ENCODE results near the gene RNF145.

The RNF145 gene

GRCh38 chr5:159214486-159215271 lies 5.3 kb upstream of the RNF145 start:
- no peaks in the 10 kb centered on the region for H3K36me3 ChIP-seq (ENCODE audit: insufficient read depth, low read length)
- H3K27ac ChIP-seq = no peak overlapping the region
- no peaks in the 10 kb centered on the region for H3K9me3 ChIP-seq (ENCODE audit: low read depth, low read length)
- DNase-seq (ENCODE audit: low read depth, low spot score) = no peak
- TF ChIP-seq EZH2 (IDR thresholded peaks at IDR 0.05) = no peak
- H3K9ac ChIP-seq (ENCODE audit: insufficient read length) = no peak overlapping the region
- H3K4me3 ChIP-seq = no peak overlapping the region

GRCh38 chr5:159212657-159213462 lies 3.5 kb upstream of the RNF145 start:
- Histone ChIP-seq H3K9me3 (ENCODE audit: low read depth, low read length) (no peaks in the 10 kb centered on the region), H3K36me3 (ENCODE audit: insufficient read depth, low read length) (no peaks in the 10 kb centered on the region), H3K4me3 (no peak overlapping the region), H3K27ac (peak overlapping the region; percentile 74; the same call in 1 of the 2 replicates), H3K9ac (ENCODE audit: insufficient read length) (no peak overlapping the region)
- TF ChIP-seq FOXP2 (optimal IDR thresholded peaks at IDR 0.05; ENCODE audit: control extremely low read depth, extremely low read length, insufficient read depth) (no peak), EZH2 (IDR thresholded peaks at IDR 0.05) (no peak), POLR2AphosphoS5 (IDR thresholded peaks at IDR 0.05; ENCODE audit: borderline replicate concordance, low read depth, low read length) (no peak)
- no peak for DNase-seq (ENCODE audit: low read depth, low spot score)

- H3K9ac ChIP-seq (ENCODE audit: insufficient read length) = no peak overlapping the region
- TF ChIP-seq POLR2AphosphoS5 (IDR thresholded peaks at IDR 0.05; ENCODE audit: borderline replicate concordance, low read depth, low read length) (no peak), FOXP2 (optimal IDR thresholded peaks at IDR 0.05; ENCODE audit: control extremely low read depth, extremely low read length, insufficient read depth) (no peak), EZH2 (IDR thresholded peaks at IDR 0.05) (no peak)
- peak overlapping the region; percentile 84 for H3K27ac ChIP-seq
- H3K36me3 ChIP-seq (ENCODE audit: insufficient read depth, low read length) = no peaks in the 10 kb centered on the region
- DNase-seq (ENCODE audit: low read depth, low spot score) = no peak
- H3K4me3 ChIP-seq = peak overlapping the region; percentile 50
- H3K9me3 ChIP-seq (ENCODE audit: low read depth, low read length) = no peaks in the 10 kb centered on the region
Observed at GRCh38 chr5:159211729-159212174, 2.4 kb upstream of the RNF145 start.

- no peak overlapping the region for H3K27ac ChIP-seq
Observed at GRCh38 chr5:159210846-159211245, 1.5 kb upstream of the RNF145 start.

GRCh38 chr5:159210210-159210661 lies 883 bp upstream of the RNF145 start:
- H3K27ac ChIP-seq = no peak overlapping the region

More at GRCh38 chr5:159210846-159211245, 1.5 kb upstream of the RNF145 start:
- H3K9me3 ChIP-seq (ENCODE audit: low read depth, low read length) = no peaks in the 10 kb centered on the region
- TF ChIP-seq EZH2 (IDR thresholded peaks at IDR 0.05) (no peak), POLR2AphosphoS5 (IDR thresholded peaks at IDR 0.05; ENCODE audit: borderline replicate concordance, low read depth, low read length) (no peak), FOXP2 (optimal IDR thresholded peaks at IDR 0.05; ENCODE audit: control extremely low read depth, extremely low read length, insufficient read depth) (no peak)
- DNase-seq (ENCODE audit: low read depth, low spot score) = no peak
- H3K4me3 ChIP-seq = no peak overlapping the region
- H3K9ac ChIP-seq (ENCODE audit: insufficient read length) = no peak overlapping the region
- no peaks in the 10 kb centered on the region for H3K36me3 ChIP-seq (ENCODE audit: insufficient read depth, low read length)

GRCh38 chr5:159208514-159209437 lies 577 bp downstream of the RNF145 start:
- Histone ChIP-seq H3K36me3 (ENCODE audit: insufficient read depth, low read length) (no peaks in the 10 kb centered on the region), H3K4me3 (peak overlapping the region; percentile 76), H3K9ac (ENCODE audit: insufficient read length) (peak overlapping the region; percentile 85), H3K9me3 (ENCODE audit: low read depth, low read length) (no peaks in the 10 kb centered on the region), H3K27ac (peak overlapping the region; percentile 95)
- no peak for DNase-seq (ENCODE audit: low read depth, low spot score)
- no peak for TF ChIP-seq EZH2 (IDR thresholded peaks at IDR 0.05)
- no peak for TF ChIP-seq FOXP2 (optimal IDR thresholded peaks at IDR 0.05; ENCODE audit: control extremely low read depth, extremely low read length, insufficient read depth)
- TF ChIP-seq POLR2AphosphoS5 (IDR thresholded peaks at IDR 0.05; ENCODE audit: borderline replicate concordance, low read depth, low read length) = 0 out of 2 replicates have a peak, but pooled peaks have one; percentile 8

More at GRCh38 chr5:159210210-159210661, 883 bp upstream of the RNF145 start:
- DNase-seq (ENCODE audit: low read depth, low spot score) = no peak
- Histone ChIP-seq H3K4me3 (peak overlapping the region; percentile 76), H3K9me3 (ENCODE audit: low read depth, low read length) (no peaks in the 10 kb centered on the region), H3K36me3 (ENCODE audit: insufficient read depth, low read length) (no peaks in the 10 kb centered on the region), H3K9ac (ENCODE audit: insufficient read length) (no peak overlapping the region)
- TF ChIP-seq EZH2 (IDR thresholded peaks at IDR 0.05) (no peak), POLR2AphosphoS5 (IDR thresholded peaks at IDR 0.05; ENCODE audit: borderline replicate concordance, low read depth, low read length) (no peak), FOXP2 (optimal IDR thresholded peaks at IDR 0.05; ENCODE audit: control extremely low read depth, extremely low read length, insufficient read depth) (no peak)

GRCh38 chr5:159207686-159208513 lies 1.5 kb downstream of the RNF145 start:
- TF ChIP-seq EZH2 (IDR thresholded peaks at IDR 0.05) (no peak), POLR2AphosphoS5 (IDR thresholded peaks at IDR 0.05; ENCODE audit: borderline replicate concordance, low read depth, low read length) (peak; percentile 48)
- Histone ChIP-seq H3K4me3 (peak overlapping the region; percentile 76), H3K9ac (ENCODE audit: insufficient read length) (peak overlapping the region; percentile 85), H3K9me3 (ENCODE audit: low read depth, low read length) (no peaks in the 10 kb centered on the region), H3K36me3 (ENCODE audit: insufficient read depth, low read length) (peaks cover 5% of the 10 kb centered on the region), H3K27ac (peak overlapping the region; percentile 95)
- DNase-seq (ENCODE audit: low read depth, low spot score) = peak; percentile 60

All from SK-N-MC (cell line).